HG03025 (cell line): ENCODE results near the gene PNPLA5.
"Not testable (repeated sequence)": the region's sequence is repeated elsewhere in the genome, so short reads cannot be mapped to it uniquely, and the experiment has no call there.

Experiments
- ATAC-seq: cut with Tn5 transposase; IDR thresholded peaks from one replicate; pipeline ENCODE4 v1.9.1; 2021; ENCODE audit warnings: mild to moderate bottlenecking, moderate library complexity; ENCODE audit not compliant: unreplicated experiment, low FRiP score

Gene PNPLA5

GRCh38 chr22:43882122-43882767, 9.6 kb downstream of the PNPLA5 start:
- no peak for ATAC-seq

- ATAC-seq: no peak
Observed at GRCh38 chr22:43881091-43882061, 10.4 kb downstream of the PNPLA5 start.

GRCh38 chr22:43880541-43880991, 11.2 kb downstream of the PNPLA5 start:
- ATAC-seq: no peak

GRCh38 chr22:43879901-43880540, 11.8 kb downstream of the PNPLA5 start:
- ATAC-seq: no peak

- no peak for ATAC-seq
Observed at GRCh38 chr22:43878831-43879550, 12.8 kb downstream of the PNPLA5 start.

- no peak for ATAC-seq
Observed at GRCh38 chr22:43878079-43878795, 13.6 kb downstream of the PNPLA5 start.

GRCh38 chr22:43876866-43877509, 14.8 kb downstream of the PNPLA5 start:
- no peak for ATAC-seq

- no peak for ATAC-seq
Observed at GRCh38 chr22:43869799-43870198, 22.0 kb downstream of the PNPLA5 start.

- ATAC-seq: not testable (repeated sequence)
Observed at GRCh38 chr22:43869001-43869400, 22.8 kb downstream of the PNPLA5 start.

GRCh38 chr22:43867839-43868635, 23.8 kb downstream of the PNPLA5 start:
- no peak for ATAC-seq

GRCh38 chr22:43862882-43863202, 29.0 kb downstream of the PNPLA5 start:
- ATAC-seq: no peak

- ATAC-seq: no peak
Observed at GRCh38 chr22:43862074-43862881, 29.5 kb downstream of the PNPLA5 start, which contains the start of gene SULT4A1. Gene SULT4A1, minus strand, starts transcription at chr22:43862513. Its CDS starts 131 bp downstream, at chr22:43862382.

- ATAC-seq: no peak
Observed at GRCh38 chr22:43861529-43861928, 30.3 kb downstream of the PNPLA5 start.

- no peak for ATAC-seq
Observed at GRCh38 chr22:43860831-43861230, 31.0 kb downstream of the PNPLA5 start.

- no peak for ATAC-seq
Observed at GRCh38 chr22:43860126-43860525, 31.7 kb downstream of the PNPLA5 start.

- no peak for ATAC-seq
Observed at GRCh38 chr22:43859621-43860020, 32.2 kb downstream of the PNPLA5 start.

GRCh38 chr22:43859176-43859575, 32.6 kb downstream of the PNPLA5 start:
- ATAC-seq: no peak
